GM10248 (cell line): ENCODE data around the gene LRP5.

Experiments used
- CTCF ChIA-PET: fragments of 300-600 bp; sonication (Branson Sonifier 250); formaldehyde crosslinking; extraction: SDS; loops from one replicate; lab custom pipeline; 2021; ENCODE audit warnings: antibody characterized with exemption; lab: Yijun Ruan, JAX
- POLR2A ChIA-PET: fragments of 350-650 bp; sonication (Branson Sonifier 250); formaldehyde crosslinking; extraction: SDS; loops from one replicate; lab custom pipeline; 2020; ENCODE audit warnings: antibody characterized with exemption; lab: Yijun Ruan, JAX
- DNase-seq: peaks from one replicate; pipeline ENCODE4 v3.0.0; 2012; ENCODE audit errors: extremely low spot score
- TF ChIP-seq, protein P1 (sequence below): IDR thresholded peaks from 2 replicates; pipeline ENCODE4 v1.5.1; 2012; ENCODE audit warnings: mild to moderate bottlenecking, low read depth; ENCODE audit errors: extremely low read depth, missing control alignments, control extremely low read depth

LRP5 gene

DNA sequence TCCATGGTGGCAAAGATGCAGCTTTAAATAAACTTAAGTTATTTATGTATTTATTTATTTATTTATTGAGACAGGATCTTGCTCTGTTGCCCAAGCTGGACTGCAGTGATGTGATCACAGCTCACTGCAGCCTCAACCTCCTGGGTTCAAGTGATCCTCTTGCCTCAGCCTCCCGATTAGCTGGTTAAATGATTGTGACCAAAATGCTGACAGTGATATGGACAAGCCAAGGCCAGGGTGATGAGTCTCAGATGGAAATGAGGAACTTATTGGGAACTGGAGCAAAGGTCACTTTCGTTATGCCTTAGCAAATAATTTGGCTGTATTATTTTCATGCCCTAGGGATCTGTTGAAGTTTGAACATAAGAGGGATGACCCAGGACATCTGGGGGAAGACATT lies 9.3 kb upstream of the LRP5 start:
- TF ChIP-seq, protein P1, sequence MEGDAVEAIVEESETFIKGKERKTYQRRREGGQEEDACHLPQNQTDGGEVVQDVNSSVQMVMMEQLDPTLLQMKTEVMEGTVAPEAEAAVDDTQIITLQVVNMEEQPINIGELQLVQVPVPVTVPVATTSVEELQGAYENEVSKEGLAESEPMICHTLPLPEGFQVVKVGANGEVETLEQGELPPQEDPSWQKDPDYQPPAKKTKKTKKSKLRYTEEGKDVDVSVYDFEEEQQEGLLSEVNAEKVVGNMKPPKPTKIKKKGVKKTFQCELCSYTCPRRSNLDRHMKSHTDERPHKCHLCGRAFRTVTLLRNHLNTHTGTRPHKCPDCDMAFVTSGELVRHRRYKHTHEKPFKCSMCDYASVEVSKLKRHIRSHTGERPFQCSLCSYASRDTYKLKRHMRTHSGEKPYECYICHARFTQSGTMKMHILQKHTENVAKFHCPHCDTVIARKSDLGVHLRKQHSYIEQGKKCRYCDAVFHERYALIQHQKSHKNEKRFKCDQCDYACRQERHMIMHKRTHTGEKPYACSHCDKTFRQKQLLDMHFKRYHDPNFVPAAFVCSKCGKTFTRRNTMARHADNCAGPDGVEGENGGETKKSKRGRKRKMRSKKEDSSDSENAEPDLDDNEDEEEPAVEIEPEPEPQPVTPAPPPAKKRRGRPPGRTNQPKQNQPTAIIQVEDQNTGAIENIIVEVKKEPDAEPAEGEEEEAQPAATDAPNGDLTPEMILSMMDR: no peak
- CTCF ChIA-PET: interaction anchor here (1.2 to 4.3 kb wide), 7 partner anchors 17 to 105 kb away, joined by 3 to 26 read pairs (median 3); no protein-coding TSS in a partner anchor
- POLR2A ChIA-PET: no interaction called here
- DNase-seq: no peak

DNA sequence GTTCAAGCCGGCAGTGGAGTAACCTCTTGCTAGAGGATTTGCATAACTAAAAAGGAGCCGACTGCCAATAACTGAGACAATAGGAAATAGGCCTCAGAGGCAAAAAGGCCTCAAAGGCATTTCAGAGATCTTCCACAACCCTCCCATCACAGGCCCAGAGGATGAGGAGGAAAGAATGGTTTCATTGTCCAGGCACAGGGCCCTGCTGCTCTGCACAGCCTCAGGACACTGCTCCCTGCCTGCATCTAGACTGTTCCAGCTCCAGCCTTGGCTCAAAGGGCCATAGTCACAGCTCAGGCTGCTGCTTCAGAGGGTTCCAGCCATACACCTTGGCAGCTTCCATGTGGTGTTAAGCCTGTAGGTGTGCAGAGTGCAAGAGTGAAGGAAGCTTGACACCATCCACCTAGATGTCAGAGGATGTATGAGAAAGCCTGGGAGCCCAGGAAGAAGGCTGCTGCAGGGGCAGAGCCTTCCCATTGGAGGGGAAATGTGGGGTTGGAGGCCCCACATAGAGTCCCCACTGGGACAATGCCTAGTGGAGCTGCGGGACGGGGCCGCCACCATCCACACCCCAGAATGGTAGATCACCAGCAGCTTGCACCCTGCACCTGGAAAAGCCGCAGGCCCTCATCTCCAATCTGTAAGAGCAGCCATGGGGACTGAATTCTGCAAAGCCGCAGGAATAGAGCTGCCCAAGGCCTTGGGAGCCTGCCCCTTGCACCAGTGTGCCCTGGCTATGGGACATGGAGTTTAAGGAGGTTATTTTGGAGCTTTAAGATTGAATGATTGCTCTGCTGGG lies 8.2 kb upstream of the LRP5 start:
- DNase-seq: no peak
- CTCF ChIA-PET: interaction anchor here (1.2 to 4.3 kb wide), 5 partner anchors 21 to 95 kb away, joined by 3 to 26 read pairs (median 4); no protein-coding TSS in a partner anchor
- TF ChIP-seq, protein P1: no peak
- POLR2A ChIA-PET: no interaction called here

DNA sequence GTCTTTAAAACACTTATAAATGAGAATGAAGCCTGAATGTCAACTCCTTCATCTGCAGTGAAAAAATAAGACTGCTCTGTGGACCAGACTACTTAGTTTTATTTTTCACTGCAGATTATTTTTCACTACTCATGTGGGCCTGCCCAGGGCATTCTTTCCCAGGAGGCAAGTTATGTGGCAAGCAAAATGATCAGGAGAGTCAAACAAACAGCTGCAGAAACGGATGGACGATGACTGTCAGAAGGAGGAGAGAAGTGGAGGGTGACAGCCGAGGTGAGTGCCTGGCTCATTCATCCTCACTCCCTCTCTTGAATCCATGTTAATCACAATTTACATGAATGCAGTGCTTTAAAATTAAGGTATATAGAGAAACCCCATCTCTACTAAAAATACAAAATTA lies 5.8 kb upstream of the LRP5 start:
- ChIA-PET CTCF (interaction anchor here (1.2 to 1.3 kb wide), 3 partner anchors 8 to 49 kb away, joined by 4 to 10 read pairs (median 7); no protein-coding TSS in a partner anchor), POLR2A (no interaction called here)
- TF ChIP-seq, protein P1: no peak
- no peak for DNase-seq

DNA sequence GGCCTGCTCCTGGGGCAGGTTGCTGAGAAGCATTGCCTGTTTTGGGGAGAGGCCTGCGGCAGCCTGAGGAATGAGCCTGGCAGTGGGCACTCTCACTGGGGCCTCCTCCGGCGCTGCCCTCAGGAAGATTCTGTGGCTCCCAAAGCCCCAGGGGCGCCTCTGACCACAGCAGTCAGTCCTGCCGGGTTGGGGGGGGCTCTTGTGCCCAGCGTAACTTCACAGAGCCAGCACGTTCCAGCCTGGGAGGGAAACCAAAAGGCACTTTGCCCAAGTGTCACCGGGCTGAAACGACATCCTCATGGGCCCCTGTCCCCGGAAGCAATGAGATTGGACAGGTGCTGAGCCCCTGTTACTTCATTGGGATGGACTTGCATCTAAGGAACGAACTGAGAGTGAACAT lies 4.3 kb upstream of the LRP5 start:
- POLR2A ChIA-PET: no interaction called here
- CTCF ChIA-PET: interaction anchor here (1.3 to 4.4 kb wide), 2 partner anchors 10 to 11 kb away, joined by 10 to 34 read pairs; no protein-coding TSS in a partner anchor
- TF ChIP-seq, protein P1: no peak
- DNase-seq: no peak

DNA sequence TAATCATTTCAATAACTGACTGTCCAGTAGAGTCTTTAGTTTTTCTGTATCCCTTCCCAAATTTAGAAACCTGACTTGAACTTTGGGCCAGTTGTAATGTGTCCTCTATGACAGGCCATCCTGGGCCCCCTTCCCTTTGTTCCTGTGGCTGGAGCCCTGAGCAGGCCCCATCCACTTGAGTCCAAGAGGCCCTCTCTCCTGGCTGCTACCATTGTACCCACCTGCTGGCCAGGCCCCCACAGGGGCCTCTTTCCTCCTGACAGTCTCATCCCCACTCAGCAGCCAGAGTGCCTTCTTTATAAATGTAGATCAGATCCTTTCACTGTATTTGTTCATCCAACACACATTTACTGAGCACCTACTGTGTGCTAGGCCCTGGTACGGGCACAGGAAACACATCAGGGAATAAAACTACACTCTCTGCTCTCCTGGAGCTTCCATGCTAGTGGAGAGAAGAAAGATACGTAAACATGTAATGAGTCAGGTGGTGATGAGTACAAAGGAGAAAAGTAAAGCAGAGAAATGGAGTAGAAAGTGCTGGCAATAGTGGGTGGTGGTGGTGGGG lies 2.7 kb upstream of the LRP5 start:
- ChIA-PET CTCF (interaction anchor here (0.6 to 4.4 kb wide), 4 partner anchors 12 to 53 kb away, joined by 3 to 34 read pairs (median 7); no protein-coding TSS in a partner anchor), POLR2A (no interaction called here)
- no peak for DNase-seq
- TF ChIP-seq, protein P1: no peak
